LNCAP (cell line): Measurements from ENCODE around the gene FAM72C.
"Not testable (repeated sequence)": the region's sequence is repeated elsewhere in the genome, so short reads cannot be mapped to it uniquely, and the experiment has no call there.

Experiments used
- CTCF ChIP-seq: fragments of 450-650 bp; IDR thresholded peaks from 2 replicates; pipeline ENCODE4 v1.5.1; 2017; ENCODE audit warnings: mild to moderate bottlenecking

The FAM72C gene

GRCh38 chr1:143971924-143972700 is at the start of gene FAM72C:
FAM72C (minus strand) TSS chr1:143971986; CDS start chr1:143971141, 845 bp downstream.
- TF ChIP-seq CTCF, result not testable (repeated sequence)
